Pancreas (tissue), 10 donors: Measurements from ENCODE around the gene IGBP1. TPM values are rescaled to one million over a fixed set of nuclear protein-coding genes. Genes with fewer than 3 reads are reported as not detected.
"Not testable (repeated sequence)": the region's sequence is repeated elsewhere in the genome, so short reads cannot be mapped to it uniquely, and the experiment has no call there.

Experiments
- ATAC-seq, 4 donors: fragments of 200-7000 bp; cut with Tn5 transposase; one replicate each; pipeline versions ENCODE4 v1.8.0 to v1.9.1; 2020; ENCODE audit warnings: mild to moderate bottlenecking in 4 of 4, moderate library complexity in 4 of 4
- DNase-seq, 6 donors: peaks; one replicate each; pipeline ENCODE4 v3.0.0-alpha.2; 2020
- FAIRE-seq: peaks from 2 replicates; lab custom pipeline; 2012; peaks lifted over from hg19 to GRCh38; lab: Jason Lieb, UNC
- H3K27ac ChIP-seq, 4 donors: fragments of 200-600 bp; sonication (generic); 1 replicate in 3 of 4; 2 replicates in 1 of 4; pipeline versions ENCODE4 v1.5.0 to v1.8.0; 2020
- H3K27me3 ChIP-seq, 4 donors: fragments of 200-600 bp; one replicate each; pipeline ENCODE4 v1.8.0; 2021
- H3K36me3 ChIP-seq, 3 donors: fragments of 200-600 bp; sonication (generic) in 1 of 3; one replicate each; pipeline versions ENCODE4 v1.5.0 to v1.8.0; 2020 to 2021
- H3K4me1 ChIP-seq, 3 donors: fragments of 200-600 bp; one replicate each; pipeline ENCODE4 v1.8.0; 2021
- H3K4me3 ChIP-seq, 4 donors: fragments of 200-600 bp; sonication (generic) in 2 of 4; one replicate each; pipeline versions ENCODE4 v1.5.0 to v1.8.0; 2020 to 2021
- H3K9me3 ChIP-seq, 4 donors: fragments of 200-600 bp; one replicate each; pipeline ENCODE4 v1.8.0; 2021
- WGBS, 2 donors: extraction: QIAGEN DNeasy Blood & Tissue Kit; methylation state at CpG; one replicate each; pipeline ENCODE4 v1.1.7; 2013; 5-methylcytosine and 5-hydroxymethylcytosine counted together
- intact Hi-C, 3 donors: fragments of 100-400 bp; cut with DNase I; formaldehyde crosslinking; loops; one replicate each; pipeline versions ENCODE4 v1.11.1 to v1.14.2; 2022
- polyA plus RNA-seq, 2 donors: library from polyadenylated mRNA; stranded (reverse); fragments of 200-250 nt; gene quantifications; one replicate each; pipeline ENCODE4 v1.2.3, GENCODE V29; 2013
- total RNA-seq, 6 donors: library from RNA; stranded (reverse); fragmentation: NEBNext Ultra II Directional in 4 of 6; extraction: Animal tissue kit (Norgen Biotek cat#: 25700) in 4 of 6; gene quantifications; one replicate each; pipeline versions ENCODE4 v1.2.1 to v1.2.4, GENCODE V29; 2021 to 2023
- TF ChIP-seq, protein P1 (sequence below), 4 donors: fragments of 200-600 bp; sonication (generic) in 3 of 4; IDR thresholded peaks; one replicate each; pipeline versions ENCODE4 v1.5.0 to v1.8.0; 2021; ENCODE audit warnings: antibody characterized with exemption in 4 of 4
- donor health status: healthy with polysubstance abuse.
- donor health status: DM: no; HTN: no; CAD: no; lungs with moderate emphysema.
- donor health status: DM: no; HTN: no; CAD: no.
- donor health status: control.
- donor health status: control.
- donor health status: Bipolar disorder and iron deficiency.
- donor health status: DM: yes; HTN: yes; CAD: no.
- donor health status: DM: no; HTN: no; CAD: no.
- donor health status: DM: no; HTN: no; CAD: no.
- donor health status: DM: yes; HTN: yes; CAD: no.

The IGBP1 gene
- total and polyA plus RNA-seq, 8 donors, result 42.5 to 68.8 (median 46.4) TPM

- WGBS, 2 donors, result 44 to 58% methylated on average over 1 of the region's 1 CpG
- DNase-seq, result no peak
- H3K27me3 ChIP-seq, result peaks cover 0 to 3% (median 0%) of the 10 kb centered on the region in 4 donors
- H3K4me3 ChIP-seq, result no peak overlapping the region
- TF ChIP-seq, protein P1, sequence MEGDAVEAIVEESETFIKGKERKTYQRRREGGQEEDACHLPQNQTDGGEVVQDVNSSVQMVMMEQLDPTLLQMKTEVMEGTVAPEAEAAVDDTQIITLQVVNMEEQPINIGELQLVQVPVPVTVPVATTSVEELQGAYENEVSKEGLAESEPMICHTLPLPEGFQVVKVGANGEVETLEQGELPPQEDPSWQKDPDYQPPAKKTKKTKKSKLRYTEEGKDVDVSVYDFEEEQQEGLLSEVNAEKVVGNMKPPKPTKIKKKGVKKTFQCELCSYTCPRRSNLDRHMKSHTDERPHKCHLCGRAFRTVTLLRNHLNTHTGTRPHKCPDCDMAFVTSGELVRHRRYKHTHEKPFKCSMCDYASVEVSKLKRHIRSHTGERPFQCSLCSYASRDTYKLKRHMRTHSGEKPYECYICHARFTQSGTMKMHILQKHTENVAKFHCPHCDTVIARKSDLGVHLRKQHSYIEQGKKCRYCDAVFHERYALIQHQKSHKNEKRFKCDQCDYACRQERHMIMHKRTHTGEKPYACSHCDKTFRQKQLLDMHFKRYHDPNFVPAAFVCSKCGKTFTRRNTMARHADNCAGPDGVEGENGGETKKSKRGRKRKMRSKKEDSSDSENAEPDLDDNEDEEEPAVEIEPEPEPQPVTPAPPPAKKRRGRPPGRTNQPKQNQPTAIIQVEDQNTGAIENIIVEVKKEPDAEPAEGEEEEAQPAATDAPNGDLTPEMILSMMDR (IDR thresholded peaks at IDR 0.05), result no peak
- H3K4me1 ChIP-seq, result no peaks in the 10 kb centered on the region
- intact Hi-C loops, result loop anchor here in 1 of 3 donors (10.0 kb wide), 1 partner anchor 595 kb away; no protein-coding TSS in a partner anchor
- ATAC-seq, result no peak
- no peaks in the 10 kb centered on the region for H3K36me3 ChIP-seq
- no peak overlapping the region for H3K27ac ChIP-seq
- FAIRE-seq, result no peak
- H3K9me3 ChIP-seq, result no peaks in the 10 kb centered on the region
These were observed 43.5 kb upstream of the IGBP1 start for GRCh38 chrX:70089604-70090297.

DNA sequence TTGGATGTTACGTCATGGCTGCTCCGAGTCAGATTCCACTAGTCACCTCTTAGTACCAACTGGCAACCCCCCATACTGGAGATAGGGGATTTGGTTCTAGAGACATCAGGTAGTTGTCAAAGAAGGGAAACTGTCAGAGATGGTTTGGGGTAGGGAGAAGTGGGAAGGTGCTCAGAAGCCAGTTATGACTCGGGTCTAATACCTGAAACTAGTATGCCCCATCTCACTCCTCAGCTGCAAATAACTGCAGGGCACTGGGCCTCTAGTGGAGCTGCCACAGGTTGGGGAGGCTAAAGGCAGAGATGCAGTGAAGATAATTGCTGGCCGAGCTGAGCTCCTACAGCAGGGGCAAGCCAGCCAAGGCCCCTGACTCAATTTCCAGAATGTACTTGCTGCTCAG lies 41.0 kb upstream of the IGBP1 start:
- no peak for FAIRE-seq
- Histone ChIP-seq H3K9me3 (no peaks in the 10 kb centered on the region), H3K4me1 (no peaks in the 10 kb centered on the region), H3K36me3 (no peaks in the 10 kb centered on the region), H3K27ac (no peak overlapping the region), H3K4me3 (no peak overlapping the region), H3K27me3 (peaks cover 0 to 4% (median 2%) of the 10 kb centered on the region in 4 donors)
- WGBS, 2 donors, result 81 to 83% methylated on average over 4 of the region's 4 CpGs
- no peak for ATAC-seq
- TF ChIP-seq, protein P1 (IDR thresholded peaks at IDR 0.05), result no peak
- intact Hi-C loops, result loop anchor here in 1 of 3 donors (10.0 kb wide), 1 partner anchor 597 kb away; no protein-coding TSS in a partner anchor
- no peak for DNase-seq

GRCh38 chrX:70096052-70096451 lies 37.2 kb upstream of the IGBP1 start:
- FAIRE-seq, result no peak
- no peak for DNase-seq
- TF ChIP-seq, protein P1 (IDR thresholded peaks at IDR 0.05), result no peak
- Histone ChIP-seq H3K27me3 (peaks cover 0 to 7% (median 0%) of the 10 kb centered on the region in 4 donors), H3K4me1 (no peaks in the 10 kb centered on the region), H3K27ac (no peak overlapping the region), H3K36me3 (no peaks in the 10 kb centered on the region), H3K9me3 (no peaks in the 10 kb centered on the region), H3K4me3 (no peak overlapping the region)
- intact Hi-C loops, result loop anchor here in 1 of 3 donors (10.0 kb wide), 1 partner anchor 601 kb away; no protein-coding TSS in a partner anchor
- 46 to 64% methylated on average over 2 of the region's 2 CpGs for WGBS, 2 donors
- ATAC-seq, result peak in 1 of 4 donors; percentile 46

DNA sequence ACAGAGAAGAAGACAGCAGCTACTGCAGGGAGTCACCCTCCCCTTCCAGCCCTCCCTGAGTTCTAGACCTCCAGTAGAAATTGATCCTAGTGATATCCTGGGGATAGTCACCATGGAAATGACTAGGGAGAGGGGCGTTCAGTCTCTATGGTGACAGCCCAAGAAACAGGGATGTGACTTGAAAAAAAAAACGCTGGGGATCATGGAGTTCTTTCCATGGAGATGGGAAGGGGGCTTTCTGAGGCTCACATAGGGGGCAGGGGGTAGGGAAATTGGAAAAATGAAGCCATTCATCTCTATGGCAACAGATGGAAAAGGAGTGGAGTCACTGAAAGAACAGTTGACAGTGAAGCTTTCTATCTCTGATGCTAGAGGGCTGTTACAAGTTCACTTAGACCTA lies 28.0 kb upstream of the IGBP1 start:
- peaks cover 0 to 13% (median 0%) of the 10 kb centered on the region in 4 donors for H3K27me3 ChIP-seq
- DNase-seq (no peak), ATAC-seq (no peak), FAIRE-seq (no peak)
- H3K4me1 ChIP-seq, result no peaks in the 10 kb centered on the region
- 17 to 25% methylated on average over 2 of the region's 2 CpGs for WGBS, 2 donors
- TF ChIP-seq, protein P1 (IDR thresholded peaks at IDR 0.05), result no peak
- H3K36me3 ChIP-seq, result no peaks in the 10 kb centered on the region
- H3K27ac ChIP-seq, result no peak overlapping the region
- H3K4me3 ChIP-seq, result no peak overlapping the region
- intact Hi-C loops, result no loop called here
- no peaks in the 10 kb centered on the region for H3K9me3 ChIP-seq

DNA sequence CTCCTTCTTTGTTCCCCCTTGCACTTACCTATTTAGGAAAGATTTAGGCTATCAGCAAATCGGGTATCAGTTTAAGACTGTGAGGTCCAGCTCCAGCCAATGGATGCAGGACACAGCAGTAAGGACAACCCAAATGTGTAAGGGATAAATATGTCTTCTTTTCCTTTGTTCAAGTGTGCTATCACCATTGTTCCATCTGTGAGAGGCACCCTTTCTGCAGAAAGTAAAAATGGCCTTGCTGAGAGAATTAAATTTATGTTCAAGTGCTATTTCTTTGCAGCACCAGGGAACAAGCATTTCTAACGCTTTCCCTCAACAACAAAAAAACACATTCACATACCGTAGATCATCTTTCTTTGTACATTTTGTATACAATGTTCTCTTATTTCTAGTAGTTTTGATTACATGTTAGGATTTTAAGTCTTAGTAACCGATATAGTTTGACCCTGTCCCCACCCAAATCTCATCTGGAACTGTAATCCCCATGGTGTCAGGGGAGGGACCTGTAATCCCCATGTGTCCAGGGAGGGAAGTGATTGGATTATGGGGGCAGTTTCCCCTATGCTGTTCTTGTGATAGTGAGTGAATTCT lies 21.7 kb upstream of the IGBP1 start:
- 75 to 82% methylated on average over 4 of the region's 4 CpGs for WGBS, 2 donors
- H3K27ac ChIP-seq, DNase-seq, H3K4me3 ChIP-seq, FAIRE-seq, ATAC-seq, intact Hi-C loops, H3K36me3 ChIP-seq, H3K9me3 ChIP-seq, H3K27me3 ChIP-seq, H3K4me1 ChIP-seq: not testable (repeated sequence)
